Left ventricle myocardium inferior (tissue), 1 donor: ENCODE measurements around the gene PBOV1. TPM values are rescaled to one million over a fixed set of nuclear protein-coding genes. Genes with fewer than 3 reads are reported as not detected.
"Not testable (repeated sequence)": the region's sequence is repeated elsewhere in the genome, so short reads cannot be mapped to it uniquely, and the experiment has no call there.

Experiments used
- DNase-seq: peaks from one replicate; pipeline ENCODE4 v3.0.0-alpha.2; 2020
- H3K27ac ChIP-seq: fragments of 200-600 bp; replicated peaks from 2 replicates; pipeline ENCODE4 v1.8.0; 2021
- H3K27me3 ChIP-seq: fragments of 200-600 bp; 2 replicates; pipeline ENCODE4 v1.8.0; 2021; ENCODE audit warnings: low read depth
- H3K36me3 ChIP-seq: fragments of 200-600 bp; 2 replicates; pipeline ENCODE4 v1.8.0; 2021
- H3K4me1 ChIP-seq: fragments of 200-600 bp; 2 replicates; pipeline ENCODE4 v1.8.0; 2021
- H3K4me3 ChIP-seq: fragments of 200-600 bp; 2 replicates; pipeline ENCODE4 v1.8.0; 2021; ENCODE audit warnings: mild to moderate bottlenecking, moderate library complexity
- H3K9me3 ChIP-seq: fragments of 200-600 bp; replicated peaks from 2 replicates; pipeline ENCODE4 v1.8.0; 2021
- intact Hi-C: fragments of 100-400 bp; cut with micrococcal nuclease; formaldehyde crosslinking; loops from one replicate; pipeline ENCODE4 v1.11.0; 2022
- total RNA-seq: library from RNA; stranded (reverse); fragmentation: NEBNext Ultra II Directional; extraction: Animal tissue kit (Norgen Biotek cat#: 25700); gene quantifications from one replicate; pipeline ENCODE4 v1.2.1, GENCODE V29; 2021
- TF ChIP-seq, protein P1 (sequence below): fragments of 200-600 bp; IDR thresholded peaks from 2 replicates; pipeline ENCODE4 v1.8.0; 2021; ENCODE audit warnings: antibody characterized with exemption, mild to moderate bottlenecking, borderline replicate concordance
- donor health status: DM: no; HTN: yes; CAD: no; lungs with severe emphysema.

Gene PBOV1
- total RNA-seq, 1 donor from 2014 or later: not detected

DNA sequence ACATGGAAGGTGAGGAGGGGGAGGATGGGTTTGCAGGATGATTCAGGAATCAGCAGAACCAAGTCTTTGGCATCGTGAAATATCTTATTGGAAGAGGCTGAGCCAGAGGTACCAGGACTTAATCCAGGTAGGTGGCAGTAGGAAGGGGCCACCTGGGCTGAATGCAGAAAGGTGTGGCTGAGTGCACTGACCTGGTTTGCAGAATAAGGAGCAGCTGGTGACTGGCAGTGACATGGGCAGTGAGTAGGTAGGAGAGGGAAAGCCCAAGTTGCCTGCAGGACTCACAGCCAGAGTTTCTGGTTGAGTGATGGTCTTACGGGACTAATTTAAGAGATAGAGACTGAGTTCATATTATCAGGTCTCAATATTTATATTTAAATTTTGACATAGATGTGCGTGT lies 1.1 kb upstream of the PBOV1 start:
- no peak for DNase-seq
- TF ChIP-seq, protein P1, sequence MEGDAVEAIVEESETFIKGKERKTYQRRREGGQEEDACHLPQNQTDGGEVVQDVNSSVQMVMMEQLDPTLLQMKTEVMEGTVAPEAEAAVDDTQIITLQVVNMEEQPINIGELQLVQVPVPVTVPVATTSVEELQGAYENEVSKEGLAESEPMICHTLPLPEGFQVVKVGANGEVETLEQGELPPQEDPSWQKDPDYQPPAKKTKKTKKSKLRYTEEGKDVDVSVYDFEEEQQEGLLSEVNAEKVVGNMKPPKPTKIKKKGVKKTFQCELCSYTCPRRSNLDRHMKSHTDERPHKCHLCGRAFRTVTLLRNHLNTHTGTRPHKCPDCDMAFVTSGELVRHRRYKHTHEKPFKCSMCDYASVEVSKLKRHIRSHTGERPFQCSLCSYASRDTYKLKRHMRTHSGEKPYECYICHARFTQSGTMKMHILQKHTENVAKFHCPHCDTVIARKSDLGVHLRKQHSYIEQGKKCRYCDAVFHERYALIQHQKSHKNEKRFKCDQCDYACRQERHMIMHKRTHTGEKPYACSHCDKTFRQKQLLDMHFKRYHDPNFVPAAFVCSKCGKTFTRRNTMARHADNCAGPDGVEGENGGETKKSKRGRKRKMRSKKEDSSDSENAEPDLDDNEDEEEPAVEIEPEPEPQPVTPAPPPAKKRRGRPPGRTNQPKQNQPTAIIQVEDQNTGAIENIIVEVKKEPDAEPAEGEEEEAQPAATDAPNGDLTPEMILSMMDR: no peak
- Histone ChIP-seq H3K4me1 (no peaks in the 10 kb centered on the region), H3K27me3 (no peaks in the 10 kb centered on the region), H3K9me3 (no peaks in the 10 kb centered on the region), H3K27ac (no peak overlapping the region), H3K4me3 (no peak overlapping the region), H3K36me3 (no peaks in the 10 kb centered on the region)
- intact Hi-C loops: no loop called here

DNA sequence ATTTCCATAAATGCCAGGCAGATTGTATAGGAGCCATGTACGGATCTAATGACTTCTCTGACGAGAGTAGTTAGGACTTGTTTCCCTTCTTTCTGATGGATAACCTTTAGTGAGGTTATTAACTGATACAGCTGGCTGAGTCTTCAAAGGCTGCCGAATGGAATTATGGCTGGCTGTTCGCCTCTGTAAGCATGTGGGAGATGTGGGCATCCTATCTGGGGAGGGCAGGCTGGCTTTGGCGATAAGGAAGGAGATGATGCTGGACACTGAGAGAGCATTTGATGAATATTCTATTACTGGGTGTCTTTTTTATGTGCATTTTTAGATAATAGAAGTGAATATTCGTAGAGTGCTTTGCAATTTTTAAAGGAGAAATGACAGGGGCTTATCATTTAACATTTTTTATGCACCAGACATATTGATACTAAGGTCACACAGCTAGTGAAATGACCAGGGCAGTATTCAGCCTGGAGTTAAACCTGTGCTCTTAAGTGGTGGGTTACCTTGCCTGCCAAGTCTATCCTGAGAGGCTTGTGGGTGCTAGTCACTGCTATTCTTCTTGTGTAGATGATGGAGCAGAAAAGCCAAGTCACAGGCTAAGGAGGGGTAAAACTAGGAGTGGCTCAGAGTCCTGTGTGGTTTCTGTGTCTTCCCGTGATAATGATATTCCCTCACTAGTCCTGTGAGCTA lies 3.1 kb downstream of the PBOV1 start:
- H3K27me3 ChIP-seq: no peaks in the 10 kb centered on the region
- no peaks in the 10 kb centered on the region for H3K4me1 ChIP-seq
- DNase-seq: no peak
- no peaks in the 10 kb centered on the region for H3K36me3 ChIP-seq
- TF ChIP-seq, protein P1: no peak
- no peak overlapping the region for H3K4me3 ChIP-seq
- no peaks in the 10 kb centered on the region for H3K9me3 ChIP-seq
- H3K27ac ChIP-seq: no peak overlapping the region
- intact Hi-C loops: no loop called here

DNA sequence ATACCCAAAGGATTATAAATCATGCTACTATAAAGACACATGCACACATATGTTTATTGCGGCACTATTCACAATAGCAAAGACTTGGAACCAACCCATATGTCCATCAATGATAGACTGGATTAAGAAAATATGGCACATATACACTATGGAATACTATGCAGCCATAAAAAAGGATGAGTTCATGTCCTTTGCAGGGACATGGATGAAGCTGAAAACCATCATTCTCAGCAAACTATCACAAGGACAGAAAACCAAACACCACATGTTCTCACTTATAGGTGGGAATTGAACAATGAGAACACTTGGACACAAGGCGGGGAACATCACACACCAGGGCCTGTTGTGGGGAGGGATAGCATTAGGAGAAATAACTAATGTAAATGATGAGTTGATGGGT lies 5.8 kb downstream of the PBOV1 start:
- DNase-seq, H3K36me3 ChIP-seq, intact Hi-C loops, H3K9me3 ChIP-seq, H3K4me3 ChIP-seq, H3K4me1 ChIP-seq, H3K27me3 ChIP-seq, H3K27ac ChIP-seq: not testable (repeated sequence)

DNA sequence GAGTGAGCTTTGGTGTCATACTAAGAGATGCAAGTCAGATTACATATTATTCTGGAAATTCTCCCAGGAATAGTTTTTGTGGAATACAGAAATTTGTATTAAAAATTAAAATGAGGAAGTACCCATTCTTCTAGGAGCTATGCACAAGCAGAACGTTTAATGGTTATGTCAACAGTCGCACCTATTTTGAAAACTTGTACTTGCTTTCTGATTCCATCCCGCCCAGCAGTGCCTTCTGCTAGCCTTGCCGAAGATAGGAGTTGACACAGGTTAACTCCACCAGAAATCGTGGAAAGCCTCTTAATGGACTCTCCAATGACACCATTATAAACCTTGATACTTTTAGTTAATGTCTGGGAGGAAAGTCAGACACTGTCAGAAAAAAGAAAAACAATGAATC lies 6.7 kb downstream of the PBOV1 start:
- intact Hi-C loops: no loop called here
- TF ChIP-seq, protein P1: no peak
- peaks cover 8% of the 10 kb centered on the region for H3K4me1 ChIP-seq
- no peaks in the 10 kb centered on the region for H3K36me3 ChIP-seq
- no peak for DNase-seq
- H3K27ac ChIP-seq: no peak overlapping the region
- no peaks in the 10 kb centered on the region for H3K27me3 ChIP-seq
- no peaks in the 10 kb centered on the region for H3K9me3 ChIP-seq
- no peak overlapping the region for H3K4me3 ChIP-seq

DNA sequence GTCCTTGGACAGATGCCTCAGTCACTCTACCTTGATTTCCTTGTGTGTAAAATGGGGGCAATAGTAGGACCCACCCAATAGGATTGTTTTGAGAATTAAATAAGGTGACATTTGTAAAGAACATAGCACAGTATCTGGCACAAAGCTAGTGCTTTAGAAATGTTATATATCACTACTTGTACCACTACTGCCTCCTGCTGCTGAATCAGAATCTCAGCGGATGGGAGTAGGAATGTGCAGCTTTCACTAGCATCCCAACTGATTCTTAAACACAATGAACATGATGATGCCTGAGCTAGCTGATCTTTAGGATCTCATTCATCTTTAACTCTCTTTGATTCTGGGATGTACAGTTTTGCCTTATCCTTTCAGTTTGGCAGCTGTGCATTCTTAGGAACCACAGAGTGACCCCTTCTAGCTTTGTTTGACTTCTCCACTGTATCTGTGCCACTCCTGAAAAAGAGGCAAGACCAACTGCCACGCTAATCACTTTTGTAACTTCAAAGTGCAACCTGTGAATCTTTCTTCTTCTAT lies 7.2 kb downstream of the PBOV1 start:
- Histone ChIP-seq H3K27ac (no peak overlapping the region), H3K4me3 (no peak overlapping the region), H3K27me3 (no peaks in the 10 kb centered on the region), H3K36me3 (no peaks in the 10 kb centered on the region), H3K9me3 (no peaks in the 10 kb centered on the region), H3K4me1 (peaks cover 13% of the 10 kb centered on the region)
- TF ChIP-seq, protein P1: peak; percentile 20
- DNase-seq: no peak
- intact Hi-C loops: no loop called here

DNA sequence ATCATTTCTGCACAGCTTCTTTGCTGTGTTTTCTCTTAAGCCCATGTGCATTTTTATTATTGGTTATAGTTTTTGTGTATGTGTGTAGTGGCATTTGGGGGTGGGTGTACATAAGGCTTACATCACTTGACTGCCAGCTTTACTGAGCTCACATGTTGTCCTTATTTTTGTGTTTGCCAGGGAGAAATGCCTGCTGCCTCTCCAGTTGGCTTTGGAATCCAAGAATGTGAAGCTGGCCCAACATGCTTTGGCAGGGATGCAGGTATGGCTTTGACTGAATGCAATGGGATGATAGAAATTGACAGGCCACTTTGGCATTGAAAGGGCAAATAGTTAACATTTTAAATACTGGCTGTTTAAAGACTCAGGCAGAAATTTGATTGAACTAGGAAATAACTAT lies 11.4 kb downstream of the PBOV1 start:
- Histone ChIP-seq H3K27ac (peak overlapping the region; percentile 59), H3K4me1 (peaks cover 19% of the 10 kb centered on the region), H3K27me3 (no peaks in the 10 kb centered on the region), H3K9me3 (no peaks in the 10 kb centered on the region), H3K36me3 (no peaks in the 10 kb centered on the region), H3K4me3 (no peak overlapping the region)
- TF ChIP-seq, protein P1: no peak
- no peak for DNase-seq
- intact Hi-C loops: no loop called here
